ENCODE data around the gene SLC27A4.

The SLC27A4 gene

GRCh38 chr9:128393145-128393775 is 52.9 kb downstream of the SLC27A4 start:
- DNase-seq = no peak

DNA sequence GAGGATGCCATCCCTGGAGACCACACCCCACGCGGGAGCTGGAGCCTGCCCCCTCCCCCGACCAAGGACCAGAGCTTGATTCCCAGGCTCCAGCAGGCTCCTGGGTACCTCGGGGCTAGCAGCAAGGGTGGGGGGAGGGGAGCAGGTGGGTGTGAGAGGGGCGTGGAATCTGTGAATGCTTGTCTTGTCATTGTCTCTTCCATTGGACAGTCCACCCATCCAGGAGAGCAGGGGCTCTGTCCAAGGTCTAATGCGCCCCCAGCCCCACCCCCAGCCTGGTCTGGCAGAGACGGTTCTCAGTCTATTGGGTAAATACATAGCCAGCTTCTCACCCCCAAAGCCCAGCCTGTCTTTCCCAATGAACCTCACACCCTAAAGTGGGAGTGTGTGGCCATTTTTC is 53.6 kb downstream of the SLC27A4 start:
- no peak for DNase-seq

- no peak for DNase-seq
Measured at GRCh38 chr9:128394379-128395168, 54.2 kb downstream of the SLC27A4 start.

- DNase-seq = no peak
Measured at GRCh38 chr9:128396970-128397613, 56.8 kb downstream of the SLC27A4 start.

DNA sequence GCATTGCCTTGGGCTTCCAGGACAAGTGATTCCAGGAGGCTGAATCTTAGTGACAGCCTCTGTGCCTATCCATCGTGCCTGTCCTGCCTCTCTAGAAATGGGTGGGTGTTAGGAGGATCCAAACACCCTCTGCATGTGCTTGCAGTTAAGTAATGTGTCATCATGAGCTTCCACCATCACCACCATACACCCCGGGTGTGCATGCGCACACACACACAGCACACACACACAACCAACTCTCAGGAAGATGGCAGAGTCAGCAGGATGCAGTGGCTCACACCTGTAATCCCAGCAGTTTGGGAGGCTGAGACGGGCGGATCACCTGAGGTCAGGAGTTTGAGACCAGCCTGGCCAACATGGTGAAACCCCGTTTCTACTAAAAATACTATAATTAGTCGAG is 57.5 kb downstream of the SLC27A4 start:
- DNase-seq = no peak

- no peak for DNase-seq
Measured at GRCh38 chr9:128399861-128400260, 59.5 kb downstream of the SLC27A4 start.

GRCh38 chr9:128404560-128404959 is 64.2 kb downstream of the SLC27A4 start:
- DNase-seq = no peak

GRCh38 chr9:128405077-128405779 is 64.9 kb downstream of the SLC27A4 start:
- no peak for DNase-seq

- no peak for DNase-seq
Measured at GRCh38 chr9:128405780-128406171, 65.4 kb downstream of the SLC27A4 start.

DNA sequence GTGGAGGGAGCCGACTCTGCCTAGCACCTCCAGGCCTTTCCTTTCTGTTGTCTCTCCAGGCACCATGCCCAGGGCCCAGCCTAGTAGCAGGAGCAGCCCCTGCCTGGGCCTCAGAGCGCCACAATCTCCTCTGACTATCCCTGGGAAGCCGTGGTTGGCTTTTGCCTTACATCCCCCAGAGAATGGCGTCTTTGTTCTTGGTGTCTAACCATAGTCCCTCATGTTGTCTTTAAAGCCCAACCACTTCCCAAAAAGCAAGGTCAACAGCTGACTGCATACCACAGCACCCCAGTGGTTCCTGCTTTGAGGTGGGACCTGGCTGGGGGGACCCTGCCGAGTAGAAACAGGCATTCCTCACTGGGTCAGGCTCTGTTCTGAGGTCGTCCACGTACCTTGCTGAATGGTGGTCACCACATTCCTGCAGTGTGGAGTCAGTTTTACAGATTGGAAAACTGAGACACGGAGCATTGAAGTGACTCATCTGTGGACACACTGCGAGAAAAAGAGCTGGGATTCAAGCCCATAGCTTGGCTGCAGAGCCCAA is 66.6 kb downstream of the SLC27A4 start:
- DNase-seq = no peak

GRCh38 chr9:128408963-128409431 is 68.7 kb downstream of the SLC27A4 start:
- no peak for DNase-seq

GRCh38 chr9:128409450-128409849 is 69.1 kb downstream of the SLC27A4 start:
- DNase-seq = no peak

- DNase-seq = no peak
Measured at GRCh38 chr9:128409978-128410377, 69.7 kb downstream of the SLC27A4 start.
